Mammary epithelial cell (primary cell): ENCODE data around the gene SRRM4.

ENCODE experiments used
- EZH2 ChIP-seq: IDR thresholded peaks from 2 replicates; pipeline ENCODE4 v1.6.1; 2012; ENCODE audit warnings: low read length, inconsistent platforms, borderline replicate concordance
- TF ChIP-seq, protein P1 (sequence below), 2 donors: IDR thresholded peaks in 1 of 2; conservative IDR thresholded peaks in 1 of 2; 2 replicates each; pipeline ENCODE4 v1.5.1; 2011 to 2012; ENCODE audit warnings: inconsistent platforms in 2 of 2, low read length in 2 of 2, mild to moderate bottlenecking in 2 of 2, control low read depth in 1 of 2, low read depth in 1 of 2; ENCODE audit not compliant: insufficient read depth in 1 of 2; ENCODE audit errors: extremely low read depth in 1 of 2

- TF ChIP-seq, protein P1, sequence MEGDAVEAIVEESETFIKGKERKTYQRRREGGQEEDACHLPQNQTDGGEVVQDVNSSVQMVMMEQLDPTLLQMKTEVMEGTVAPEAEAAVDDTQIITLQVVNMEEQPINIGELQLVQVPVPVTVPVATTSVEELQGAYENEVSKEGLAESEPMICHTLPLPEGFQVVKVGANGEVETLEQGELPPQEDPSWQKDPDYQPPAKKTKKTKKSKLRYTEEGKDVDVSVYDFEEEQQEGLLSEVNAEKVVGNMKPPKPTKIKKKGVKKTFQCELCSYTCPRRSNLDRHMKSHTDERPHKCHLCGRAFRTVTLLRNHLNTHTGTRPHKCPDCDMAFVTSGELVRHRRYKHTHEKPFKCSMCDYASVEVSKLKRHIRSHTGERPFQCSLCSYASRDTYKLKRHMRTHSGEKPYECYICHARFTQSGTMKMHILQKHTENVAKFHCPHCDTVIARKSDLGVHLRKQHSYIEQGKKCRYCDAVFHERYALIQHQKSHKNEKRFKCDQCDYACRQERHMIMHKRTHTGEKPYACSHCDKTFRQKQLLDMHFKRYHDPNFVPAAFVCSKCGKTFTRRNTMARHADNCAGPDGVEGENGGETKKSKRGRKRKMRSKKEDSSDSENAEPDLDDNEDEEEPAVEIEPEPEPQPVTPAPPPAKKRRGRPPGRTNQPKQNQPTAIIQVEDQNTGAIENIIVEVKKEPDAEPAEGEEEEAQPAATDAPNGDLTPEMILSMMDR (conservative IDR thresholded peaks at IDR 0.05 in 1 of 2, IDR thresholded peaks at IDR 0.05 in 1 of 2; ENCODE audit: extremely low read depth in 1 of 2, insufficient read depth in 1 of 2, low read depth in 1 of 2, low read length in 2 of 2), result no peak
- no peak for TF ChIP-seq EZH2
Observed at GRCh38 chr12:119145367-119145766, 164.0 kb downstream of the SRRM4 start.
